ENCODE data around the gene MMAB. TPM values are rescaled to one million over a fixed set of nuclear protein-coding genes. Genes with fewer than 3 reads are reported as not detected.

The MMAB gene
- total RNA-seq, 1 experiment from 2014 or later, result 83.0 TPM

GRCh38 chr12:109512608-109513007, 60.7 kb downstream of the MMAB start:
- ATAC-seq, result no peak
- Histone ChIP-seq H4K20me1 (ENCODE audit: low read length) (no peaks in the 10 kb centered on the region), H3K4me2 (ENCODE audit: low read length) (no peak overlapping the region), H3K4me1 (ENCODE audit: insufficient read depth, low read length) (no peaks in the 10 kb centered on the region), H3K27ac (ENCODE audit: low read length) (no peak overlapping the region), H2AFZ (ENCODE audit: low read length) (no peak overlapping the region), H3K9me2 (replicated peaks; ENCODE audit: low read length) (no peaks in the 10 kb centered on the region), H3K79me2 (ENCODE audit: low read length) (no peaks in the 10 kb centered on the region), H3K4me3 (ENCODE audit: low read length) (no peak overlapping the region), H3K9me3 (ENCODE audit: low read length) (no peaks in the 10 kb centered on the region), H3K9ac (ENCODE audit: low read length) (no peak overlapping the region), H3K27me3 (ENCODE audit: low read length) (no peaks in the 10 kb centered on the region), H3F3A (ENCODE audit: low read length, unreplicated experiment) (no peaks in the 10 kb centered on the region), H3K36me3 (ENCODE audit: low read depth, low read length) (peaks cover 38% of the 10 kb centered on the region)
- CTCF ChIA-PET, result no interaction called here
- intact Hi-C loops (cut with micrococcal nuclease), result no loop called here
- BruUV-seq (replicated peaks), result no TSS peak
- no peak for TF ChIP-seq EZH2 (IDR thresholded peaks at IDR 0.05; ENCODE audit: low read length, unreplicated experiment)
- TF ChIP-seq CTCF (conservative IDR thresholded peaks at IDR 0.05; ENCODE audit: low read depth, low read length), result no peak
- no peak for TF ChIP-seq EZH2phosphoT487 (IDR thresholded peaks at IDR 0.05; ENCODE audit: borderline replicate concordance, low read length)
- POLR2A ChIA-PET (ENCODE audit: unreplicated experiment), result no interaction called here
- no peak for DNase-seq

- BruUV-seq (replicated peaks), result no TSS peak
- CTCF ChIA-PET, result no interaction called here
Observed at GRCh38 chr12:109510196-109510595, 63.1 kb downstream of the MMAB start.

GRCh38 chr12:109504068-109504467, 69.2 kb downstream of the MMAB start:
- DNase-seq, result no peak
- intact Hi-C loops (cut with micrococcal nuclease), result no loop called here
- H3K36me3 ChIP-seq (ENCODE audit: low read depth, low read length), result peaks cover 37% of the 10 kb centered on the region; the same call in 1 of the 2 replicates
- H3K27me3 ChIP-seq (ENCODE audit: low read length), result no peaks in the 10 kb centered on the region
- H3K4me2 ChIP-seq (ENCODE audit: low read length), result no peak overlapping the region
- TF ChIP-seq EZH2 (IDR thresholded peaks at IDR 0.05; ENCODE audit: low read length, unreplicated experiment), result no peak
- no peak for TF ChIP-seq CTCF (conservative IDR thresholded peaks at IDR 0.05; ENCODE audit: low read depth, low read length)
- no peak for TF ChIP-seq EZH2phosphoT487 (IDR thresholded peaks at IDR 0.05; ENCODE audit: borderline replicate concordance, low read length)
- ChIA-PET CTCF (interaction anchor here (0.6 kb wide), 1 partner anchor 9 kb away, joined by 3 read pairs; no protein-coding TSS in a partner anchor), POLR2A (ENCODE audit: unreplicated experiment) (no interaction called here)
- H3K9me3 ChIP-seq (ENCODE audit: low read length), result no peaks in the 10 kb centered on the region
- ATAC-seq, result no peak
- no TSS peak for BruUV-seq (replicated peaks)
- H3K9me2 ChIP-seq (replicated peaks; ENCODE audit: low read length), result no peaks in the 10 kb centered on the region
- H2AFZ ChIP-seq (ENCODE audit: low read length), result no peak overlapping the region
- H3K9ac ChIP-seq (ENCODE audit: low read length), result no peak overlapping the region
- no peaks in the 10 kb centered on the region for H3K4me1 ChIP-seq (ENCODE audit: insufficient read depth, low read length)
- no peaks in the 10 kb centered on the region for H3F3A ChIP-seq (ENCODE audit: low read length, unreplicated experiment)
- H3K79me2 ChIP-seq (ENCODE audit: low read length), result no peaks in the 10 kb centered on the region
- H3K27ac ChIP-seq (ENCODE audit: low read length), result no peak overlapping the region
- no peak overlapping the region for H3K4me3 ChIP-seq (ENCODE audit: low read length)
- H4K20me1 ChIP-seq (ENCODE audit: low read length), result no peaks in the 10 kb centered on the region

More at GRCh38 chr12:109510196-109510595, 63.1 kb downstream of the MMAB start:
- Histone ChIP-seq H3K27me3 (ENCODE audit: low read length) (no peaks in the 10 kb centered on the region), H3K9me2 (replicated peaks; ENCODE audit: low read length) (no peaks in the 10 kb centered on the region), H3K4me2 (ENCODE audit: low read length) (no peak overlapping the region), H3K4me3 (ENCODE audit: low read length) (no peak overlapping the region), H4K20me1 (ENCODE audit: low read length) (no peaks in the 10 kb centered on the region), H3K4me1 (ENCODE audit: insufficient read depth, low read length) (no peaks in the 10 kb centered on the region), H3K9ac (ENCODE audit: low read length) (no peak overlapping the region), H3K9me3 (ENCODE audit: low read length) (no peaks in the 10 kb centered on the region), H3K79me2 (ENCODE audit: low read length) (no peaks in the 10 kb centered on the region), H3K27ac (ENCODE audit: low read length) (no peak overlapping the region), H3F3A (ENCODE audit: low read length, unreplicated experiment) (no peaks in the 10 kb centered on the region), H3K36me3 (ENCODE audit: low read depth, low read length) (peaks cover 34% of the 10 kb centered on the region; the same call in 1 of the 2 replicates), H2AFZ (ENCODE audit: low read length) (no peak overlapping the region)
- no peak for TF ChIP-seq EZH2 (IDR thresholded peaks at IDR 0.05; ENCODE audit: low read length, unreplicated experiment)
- DNase-seq (no peak), ATAC-seq (no peak)
- intact Hi-C loops (cut with micrococcal nuclease), result no loop called here
- POLR2A ChIA-PET (ENCODE audit: unreplicated experiment), result interaction anchor here (0.5 kb wide), 1 partner anchor 20 kb away, joined by 7 read pairs; no protein-coding TSS in a partner anchor

Other genes with a start within 250 kb of the MMAB start
- gene MYO1H, start 225.6 kb downstream of the MMAB start, total RNA-seq (2014; rRNA removed), result not detected in 2 replicates
- gene KCTD10, start 96.2 kb downstream of the MMAB start, total RNA-seq (2014; rRNA removed), result 42.3 and 58.1 TPM in 2 replicates
- 25.7 and 35.6 TPM in 2 replicates for gene UBE3B, start 95.9 kb downstream of the MMAB start, total RNA-seq (2014; rRNA removed)
- gene MVK, start 290 bp upstream of the MMAB start, total RNA-seq (2014; rRNA removed), result 47.8 and 52.2 TPM in 2 replicates
- gene FAM222A, start 140.3 kb upstream of the MMAB start, total RNA-seq (2014; rRNA removed), result 11.7 and 15.3 TPM in 2 replicates